GM12878 (cell line): ENCODE measurements around the gene PROC.

Experiments
- CBX5 ChIP-seq: sonication (generic); IDR thresholded peaks from 2 replicates; pipeline ENCODE4 v1.6.1; 2016; ENCODE audit warnings: low read depth, moderate library complexity, mild to moderate bottlenecking, inconsistent platforms
- EP300 ChIP-seq, 2 experiments: fragments of 150-350 bp in 1 of 2; IDR thresholded peaks; 2 replicates each; pipeline ENCODE4 v1.6.1; 2011 to 2012; ENCODE audit warnings: low read depth in 2 of 2, low read length in 2 of 2, borderline replicate concordance in 1 of 2, improper control_type of control experiment in 1 of 2, inconsistent platforms in 1 of 2; ENCODE audit not compliant: control insufficient read depth in 1 of 2
- RAD21 ChIP-seq: IDR thresholded peaks from 2 replicates; pipeline ENCODE4 v1.6.1; 2011; ENCODE audit warnings: mild to moderate bottlenecking, low read depth, low read length, moderate library complexity; ENCODE audit not compliant: insufficient read depth
- TF ChIP-seq, protein P1 (sequence below): fragments of 450-650 bp; IDR thresholded peaks from 2 replicates; pipeline ENCODE4 v1.6.1; 2017; ENCODE audit warnings: mild to moderate bottlenecking

DNA sequence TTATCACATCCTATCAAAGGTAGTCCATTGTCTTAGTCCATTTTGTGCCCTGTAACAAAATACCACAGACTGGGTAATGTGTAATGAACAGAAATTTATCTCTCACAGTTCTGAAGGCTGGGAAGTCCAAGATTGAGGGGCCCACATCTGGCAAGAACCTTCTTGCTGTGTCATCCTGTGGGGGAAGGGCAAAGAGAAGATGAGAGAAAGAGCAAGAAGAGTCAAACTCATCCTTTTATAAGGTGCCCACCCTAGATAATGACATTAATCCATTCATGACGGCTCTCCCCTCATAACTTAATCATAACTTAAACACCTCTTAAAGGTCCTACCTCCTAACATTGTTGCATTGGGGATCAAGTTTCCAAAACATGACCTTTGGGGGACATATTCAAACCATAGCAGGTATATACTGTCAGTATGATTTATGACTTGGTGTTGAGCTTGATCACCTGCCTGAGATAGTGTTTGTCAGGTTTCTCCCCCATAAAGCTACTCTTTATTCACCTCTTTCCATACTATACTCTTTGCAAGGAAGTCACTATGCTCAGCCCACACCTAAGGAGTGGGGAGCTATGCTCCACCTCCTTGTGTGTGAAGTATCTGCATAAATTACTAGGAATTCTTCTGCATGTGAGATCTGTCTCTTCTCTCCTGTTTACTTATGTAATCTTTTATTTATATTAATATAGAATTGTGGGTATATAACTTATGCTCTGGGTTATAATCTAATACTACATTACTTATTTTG, 25.2 kb upstream of the PROC start:
- TF ChIP-seq EP300 (IDR thresholded peaks at IDR 0.05; ENCODE audit: borderline replicate concordance in 1 of 2, control insufficient read depth in 1 of 2, low read depth in 2 of 2, low read length in 2 of 2) (no peak), CBX5 (no peak), RAD21 (no peak)
- TF ChIP-seq, protein P1, sequence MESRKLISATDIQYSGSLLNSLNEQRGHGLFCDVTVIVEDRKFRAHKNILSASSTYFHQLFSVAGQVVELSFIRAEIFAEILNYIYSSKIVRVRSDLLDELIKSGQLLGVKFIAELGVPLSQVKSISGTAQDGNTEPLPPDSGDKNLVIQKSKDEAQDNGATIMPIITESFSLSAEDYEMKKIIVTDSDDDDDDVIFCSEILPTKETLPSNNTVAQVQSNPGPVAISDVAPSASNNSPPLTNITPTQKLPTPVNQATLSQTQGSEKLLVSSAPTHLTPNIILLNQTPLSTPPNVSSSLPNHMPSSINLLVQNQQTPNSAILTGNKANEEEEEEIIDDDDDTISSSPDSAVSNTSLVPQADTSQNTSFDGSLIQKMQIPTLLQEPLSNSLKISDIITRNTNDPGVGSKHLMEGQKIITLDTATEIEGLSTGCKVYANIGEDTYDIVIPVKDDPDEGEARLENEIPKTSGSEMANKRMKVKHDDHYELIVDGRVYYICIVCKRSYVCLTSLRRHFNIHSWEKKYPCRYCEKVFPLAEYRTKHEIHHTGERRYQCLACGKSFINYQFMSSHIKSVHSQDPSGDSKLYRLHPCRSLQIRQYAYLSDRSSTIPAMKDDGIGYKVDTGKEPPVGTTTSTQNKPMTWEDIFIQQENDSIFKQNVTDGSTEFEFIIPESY = no peak
